B cell (primary cell): ENCODE results near the gene ARHGAP33.

Experiments used
- EZH2 ChIP-seq: IDR thresholded peaks from 2 replicates; pipeline ENCODE4 v1.6.1; 2012; ENCODE audit warnings: borderline replicate concordance, low read depth, mild to moderate bottlenecking, moderate library complexity, low read length; ENCODE audit not compliant: insufficient read depth, poor library complexity, severe bottlenecking
- TF ChIP-seq, protein P1 (sequence below): fragments of 200-600 bp; IDR thresholded peaks from one replicate; pipeline ENCODE4 v1.8.0; 2022; ENCODE audit warnings: antibody characterized with exemption, mild to moderate bottlenecking

DNA sequence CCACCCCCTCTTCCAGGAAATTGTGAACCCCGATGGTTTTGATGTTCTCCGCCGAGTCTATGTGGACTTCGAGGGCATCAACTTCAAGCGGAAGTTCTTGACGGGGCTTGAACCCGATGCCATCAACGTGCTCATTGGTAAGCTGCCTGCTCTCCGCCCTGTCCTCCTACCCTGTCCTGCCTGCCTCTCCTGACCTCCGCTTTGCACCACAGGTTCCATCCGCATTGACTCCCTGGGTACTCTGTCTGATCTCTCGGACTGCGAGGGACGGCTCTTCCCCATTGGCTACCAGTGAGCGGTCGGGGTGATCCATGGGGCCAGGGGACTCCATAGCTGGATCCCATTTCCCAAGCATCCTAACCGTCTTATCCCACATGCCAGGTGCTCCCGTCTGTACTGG is 45.0 kb upstream of the ARHGAP33 start:
- TF ChIP-seq, protein P1, sequence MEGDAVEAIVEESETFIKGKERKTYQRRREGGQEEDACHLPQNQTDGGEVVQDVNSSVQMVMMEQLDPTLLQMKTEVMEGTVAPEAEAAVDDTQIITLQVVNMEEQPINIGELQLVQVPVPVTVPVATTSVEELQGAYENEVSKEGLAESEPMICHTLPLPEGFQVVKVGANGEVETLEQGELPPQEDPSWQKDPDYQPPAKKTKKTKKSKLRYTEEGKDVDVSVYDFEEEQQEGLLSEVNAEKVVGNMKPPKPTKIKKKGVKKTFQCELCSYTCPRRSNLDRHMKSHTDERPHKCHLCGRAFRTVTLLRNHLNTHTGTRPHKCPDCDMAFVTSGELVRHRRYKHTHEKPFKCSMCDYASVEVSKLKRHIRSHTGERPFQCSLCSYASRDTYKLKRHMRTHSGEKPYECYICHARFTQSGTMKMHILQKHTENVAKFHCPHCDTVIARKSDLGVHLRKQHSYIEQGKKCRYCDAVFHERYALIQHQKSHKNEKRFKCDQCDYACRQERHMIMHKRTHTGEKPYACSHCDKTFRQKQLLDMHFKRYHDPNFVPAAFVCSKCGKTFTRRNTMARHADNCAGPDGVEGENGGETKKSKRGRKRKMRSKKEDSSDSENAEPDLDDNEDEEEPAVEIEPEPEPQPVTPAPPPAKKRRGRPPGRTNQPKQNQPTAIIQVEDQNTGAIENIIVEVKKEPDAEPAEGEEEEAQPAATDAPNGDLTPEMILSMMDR = no peak
- no peak for TF ChIP-seq EZH2
